NT2/D1 (cell line): ENCODE measurements around the gene TEAD1.

Source experiments
- YY1 ChIP-seq: IDR thresholded peaks from 2 replicates; pipeline ENCODE4 v1.6.1; 2011; ENCODE audit not compliant: insufficient read length, insufficient read depth
- ZNF274 ChIP-seq: IDR thresholded peaks from 2 replicates; pipeline ENCODE4 v1.6.1; 2011; ENCODE audit warnings: mild to moderate bottlenecking, low read depth, low read length

GRCh38 chr11:12691473-12691872 is 17.3 kb downstream of the TEAD1 start:
- no peak for TF ChIP-seq ZNF274
- TF ChIP-seq YY1: no peak
